Measurements from ENCODE around the gene SCN2B.
A peak's percentile ranks its signal among the peaks of the same experiment; 100 is the strongest.

Gene SCN2B

GRCh38 chr11:118146554-118146953, 29.9 kb downstream of the SCN2B start:
- TF ChIP-seq CTCF (IDR thresholded peaks at IDR 0.05; ENCODE audit: low read depth, low read length, missing control alignments), result no peak
- DNase-seq (ENCODE audit: low read depth), result no peak
- no peak overlapping the region for H3K4me3 ChIP-seq (ENCODE audit: low read depth, low read length)
- in situ Hi-C loops (cut with HindIII; ENCODE audit: low sequenced_read_pairs), result loop anchor here (5.0 kb wide), 1 partner anchor 96 kb away; no protein-coding TSS in a partner anchor

GRCh38 chr11:118145285-118146227, 30.9 kb downstream of the SCN2B start:
- DNase-seq (ENCODE audit: low read depth), result peak; percentile 20
- TF ChIP-seq CTCF (IDR thresholded peaks at IDR 0.05; ENCODE audit: low read depth, low read length, missing control alignments), result peak; percentile 81
- peak overlapping the region; percentile 53 for H3K4me3 ChIP-seq (ENCODE audit: low read depth, low read length)
- in situ Hi-C loops (cut with HindIII; ENCODE audit: low sequenced_read_pairs), result loop anchor here (5.0 kb wide), 1 partner anchor 97 kb away; no protein-coding TSS in a partner anchor

GRCh38 chr11:118144301-118145268, 31.9 kb downstream of the SCN2B start:
- DNase-seq (ENCODE audit: low read depth), result no peak
- in situ Hi-C loops (cut with HindIII; ENCODE audit: low sequenced_read_pairs), result loop anchor here (5.0 kb wide), 1 partner anchor 98 kb away; no protein-coding TSS in a partner anchor
- no peak for TF ChIP-seq CTCF (IDR thresholded peaks at IDR 0.05; ENCODE audit: low read depth, low read length, missing control alignments)
- no peak overlapping the region for H3K4me3 ChIP-seq (ENCODE audit: low read depth, low read length)

- TF ChIP-seq CTCF (IDR thresholded peaks at IDR 0.05; ENCODE audit: low read depth, low read length, missing control alignments), result no peak
Measured at GRCh38 chr11:118143661-118144185, 32.7 kb downstream of the SCN2B start.

GRCh38 chr11:118142809-118143208, 33.6 kb downstream of the SCN2B start:
- in situ Hi-C loops (cut with HindIII; ENCODE audit: low sequenced_read_pairs), result no loop called here
- no peak overlapping the region for H3K4me3 ChIP-seq (ENCODE audit: low read depth, low read length)
- no peak for TF ChIP-seq CTCF (IDR thresholded peaks at IDR 0.05; ENCODE audit: low read depth, low read length, missing control alignments)
- no peak for DNase-seq (ENCODE audit: low read depth)

More at GRCh38 chr11:118143661-118144185, 32.7 kb downstream of the SCN2B start:
- H3K4me3 ChIP-seq (ENCODE audit: low read depth, low read length), result no peak overlapping the region
- DNase-seq (ENCODE audit: low read depth), result no peak
- in situ Hi-C loops (cut with HindIII; ENCODE audit: low sequenced_read_pairs), result no loop called here

GRCh38 chr11:118142081-118142480, 34.4 kb downstream of the SCN2B start:
- H3K4me3 ChIP-seq (ENCODE audit: low read depth, low read length), result no peak overlapping the region
- in situ Hi-C loops (cut with HindIII; ENCODE audit: low sequenced_read_pairs), result no loop called here
- no peak for DNase-seq (ENCODE audit: low read depth)
- TF ChIP-seq CTCF (IDR thresholded peaks at IDR 0.05; ENCODE audit: low read depth, low read length, missing control alignments), result no peak

Data from astrocyte of the cerebellum (primary cell).